Left ventricle myocardium inferior (tissue), 1 donor: Measurements from ENCODE around the gene MICAL3. TPM values are rescaled to one million over a fixed set of nuclear protein-coding genes. Genes with fewer than 3 reads are reported as not detected.
"Not testable (repeated sequence)": the region's sequence is repeated elsewhere in the genome, so short reads cannot be mapped to it uniquely, and the experiment has no call there.

Source experiments
- DNase-seq: peaks from one replicate; pipeline ENCODE4 v3.0.0-alpha.2; 2020
- H3K27ac ChIP-seq: fragments of 200-600 bp; replicated peaks from 2 replicates; pipeline ENCODE4 v1.8.0; 2021
- H3K27me3 ChIP-seq: fragments of 200-600 bp; 2 replicates; pipeline ENCODE4 v1.8.0; 2021; ENCODE audit warnings: low read depth
- H3K36me3 ChIP-seq: fragments of 200-600 bp; 2 replicates; pipeline ENCODE4 v1.8.0; 2021
- H3K4me1 ChIP-seq: fragments of 200-600 bp; 2 replicates; pipeline ENCODE4 v1.8.0; 2021
- H3K4me3 ChIP-seq: fragments of 200-600 bp; 2 replicates; pipeline ENCODE4 v1.8.0; 2021; ENCODE audit warnings: mild to moderate bottlenecking, moderate library complexity
- H3K9me3 ChIP-seq: fragments of 200-600 bp; replicated peaks from 2 replicates; pipeline ENCODE4 v1.8.0; 2021
- intact Hi-C: fragments of 100-400 bp; cut with micrococcal nuclease; formaldehyde crosslinking; loops from one replicate; pipeline ENCODE4 v1.11.0; 2022
- total RNA-seq: library from RNA; stranded (reverse); fragmentation: NEBNext Ultra II Directional; extraction: Animal tissue kit (Norgen Biotek cat#: 25700); gene quantifications from one replicate; pipeline ENCODE4 v1.2.1, GENCODE V29; 2021
- TF ChIP-seq, protein P1 (sequence below): fragments of 200-600 bp; IDR thresholded peaks from 2 replicates; pipeline ENCODE4 v1.8.0; 2021; ENCODE audit warnings: antibody characterized with exemption, mild to moderate bottlenecking, borderline replicate concordance
- donor health status: DM: no; HTN: yes; CAD: no; lungs with severe emphysema.

Gene MICAL3
- total RNA-seq, 1 donor from 2014 or later, result 92.5 TPM

- H3K36me3 ChIP-seq, result no peaks in the 10 kb centered on the region
- peaks cover 22% of the 10 kb centered on the region for H3K4me1 ChIP-seq
- H3K9me3 ChIP-seq, result no peaks in the 10 kb centered on the region
- TF ChIP-seq, protein P1, sequence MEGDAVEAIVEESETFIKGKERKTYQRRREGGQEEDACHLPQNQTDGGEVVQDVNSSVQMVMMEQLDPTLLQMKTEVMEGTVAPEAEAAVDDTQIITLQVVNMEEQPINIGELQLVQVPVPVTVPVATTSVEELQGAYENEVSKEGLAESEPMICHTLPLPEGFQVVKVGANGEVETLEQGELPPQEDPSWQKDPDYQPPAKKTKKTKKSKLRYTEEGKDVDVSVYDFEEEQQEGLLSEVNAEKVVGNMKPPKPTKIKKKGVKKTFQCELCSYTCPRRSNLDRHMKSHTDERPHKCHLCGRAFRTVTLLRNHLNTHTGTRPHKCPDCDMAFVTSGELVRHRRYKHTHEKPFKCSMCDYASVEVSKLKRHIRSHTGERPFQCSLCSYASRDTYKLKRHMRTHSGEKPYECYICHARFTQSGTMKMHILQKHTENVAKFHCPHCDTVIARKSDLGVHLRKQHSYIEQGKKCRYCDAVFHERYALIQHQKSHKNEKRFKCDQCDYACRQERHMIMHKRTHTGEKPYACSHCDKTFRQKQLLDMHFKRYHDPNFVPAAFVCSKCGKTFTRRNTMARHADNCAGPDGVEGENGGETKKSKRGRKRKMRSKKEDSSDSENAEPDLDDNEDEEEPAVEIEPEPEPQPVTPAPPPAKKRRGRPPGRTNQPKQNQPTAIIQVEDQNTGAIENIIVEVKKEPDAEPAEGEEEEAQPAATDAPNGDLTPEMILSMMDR, result no peak
- no peak overlapping the region for H3K4me3 ChIP-seq
- DNase-seq, result no peak
- intact Hi-C loops, result no loop called here
- no peak overlapping the region for H3K27ac ChIP-seq
- H3K27me3 ChIP-seq, result no peaks in the 10 kb centered on the region
Measured at GRCh38 chr22:17769716-17770082, 254.7 kb downstream of the MICAL3 start.

DNA sequence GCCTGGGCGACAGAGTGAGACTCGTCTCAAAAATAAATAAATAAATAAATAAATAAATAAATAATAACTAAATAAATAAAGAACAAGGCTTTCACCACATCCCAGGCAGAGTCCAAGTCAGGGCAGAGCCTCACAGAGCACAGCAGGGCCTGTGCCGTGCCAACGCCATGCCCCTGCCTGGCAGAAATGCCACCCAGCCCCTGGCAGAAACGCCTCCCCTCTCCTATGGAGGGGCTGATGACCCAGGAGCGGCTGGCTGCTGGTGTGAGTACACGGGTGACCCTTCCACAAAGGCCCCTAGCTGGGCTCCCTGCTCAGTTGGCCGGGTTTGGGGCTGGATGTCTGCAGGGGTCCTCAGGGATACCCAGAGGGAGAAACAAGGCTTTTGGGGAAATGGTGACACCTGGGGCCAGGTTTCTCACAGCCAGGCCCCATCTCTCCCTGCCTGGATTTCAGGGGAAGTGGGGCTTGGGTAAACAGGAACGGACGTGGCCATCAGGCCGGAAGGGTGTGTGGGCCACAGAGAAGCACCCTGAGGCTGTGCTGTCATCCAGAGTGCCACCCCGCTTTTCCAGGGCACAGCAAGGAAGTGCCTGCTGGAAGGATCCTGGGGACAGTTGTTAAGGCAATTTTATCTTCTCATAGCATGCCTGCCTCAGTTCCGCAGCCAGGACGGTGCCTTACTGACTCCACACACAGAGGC, 255.2 kb downstream of the MICAL3 start:
- Histone ChIP-seq H3K4me3 (no peak overlapping the region), H3K9me3 (no peaks in the 10 kb centered on the region), H3K27ac (no peak overlapping the region), H3K4me1 (peaks cover 22% of the 10 kb centered on the region), H3K36me3 (no peaks in the 10 kb centered on the region), H3K27me3 (no peaks in the 10 kb centered on the region)
- TF ChIP-seq, protein P1, result no peak
- intact Hi-C loops, result no loop called here
- no peak for DNase-seq

GRCh38 chr22:17767233-17768065, 256.9 kb downstream of the MICAL3 start:
- Histone ChIP-seq H3K27me3 (no peaks in the 10 kb centered on the region), H3K27ac (no peak overlapping the region), H3K4me3 (no peak overlapping the region), H3K9me3 (no peaks in the 10 kb centered on the region), H3K4me1 (peaks cover 9% of the 10 kb centered on the region), H3K36me3 (no peaks in the 10 kb centered on the region)
- intact Hi-C loops, result no loop called here
- TF ChIP-seq, protein P1, result no peak
- no peak for DNase-seq

GRCh38 chr22:17764852-17765251, 259.5 kb downstream of the MICAL3 start:
- H3K4me1 ChIP-seq, H3K9me3 ChIP-seq, H3K36me3 ChIP-seq, intact Hi-C loops, DNase-seq, H3K4me3 ChIP-seq, H3K27me3 ChIP-seq, H3K27ac ChIP-seq: not testable (repeated sequence)

DNA sequence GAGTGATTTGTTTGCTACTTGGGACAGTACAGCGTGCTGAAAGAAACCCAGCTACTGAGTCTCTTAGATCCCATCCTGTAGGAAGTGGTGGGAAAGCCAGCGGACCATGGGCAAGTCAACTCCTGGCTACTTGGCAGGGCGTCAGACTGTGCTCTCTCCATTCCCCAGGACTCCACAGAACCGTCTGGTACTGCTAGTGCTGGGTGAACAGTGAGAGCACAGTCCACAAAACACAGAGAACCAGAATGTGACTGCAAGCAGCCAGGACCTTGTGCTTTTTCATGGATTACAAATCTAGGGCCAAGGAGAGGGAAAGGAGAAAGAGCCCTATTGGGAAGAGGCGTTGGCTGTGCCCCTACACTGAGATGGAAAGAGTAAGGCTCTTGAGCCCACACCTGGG, 260.3 kb downstream of the MICAL3 start:
- H3K4me1 ChIP-seq, result peaks cover 5% of the 10 kb centered on the region
- no peak overlapping the region for H3K27ac ChIP-seq
- H3K9me3 ChIP-seq, result no peaks in the 10 kb centered on the region
- intact Hi-C loops, result no loop called here
- H3K27me3 ChIP-seq, result no peaks in the 10 kb centered on the region
- no peak overlapping the region for H3K4me3 ChIP-seq
- TF ChIP-seq, protein P1, result no peak
- no peaks in the 10 kb centered on the region for H3K36me3 ChIP-seq
- DNase-seq, result no peak

DNA sequence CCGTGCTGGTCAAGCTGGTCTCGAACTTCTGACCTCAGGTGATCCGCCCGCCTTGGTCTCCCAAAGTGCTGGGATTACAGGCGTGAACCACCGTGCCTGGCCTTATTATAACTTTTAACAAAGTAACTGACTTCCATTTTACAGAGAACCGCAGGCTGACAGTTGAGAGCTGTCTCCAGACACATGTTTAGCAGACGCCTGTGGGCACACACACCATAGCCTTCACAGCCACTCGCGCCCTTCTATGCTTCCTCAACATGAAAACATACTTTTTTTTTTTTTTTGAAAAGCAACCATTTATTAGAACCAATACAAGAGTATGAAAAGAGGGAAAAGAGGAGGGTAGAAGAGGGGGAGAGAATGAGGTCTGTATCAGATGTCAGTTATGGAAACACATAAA, 260.9 kb downstream of the MICAL3 start:
- H3K27me3 ChIP-seq, intact Hi-C loops, DNase-seq, H3K4me3 ChIP-seq, H3K36me3 ChIP-seq, H3K27ac ChIP-seq, H3K9me3 ChIP-seq, H3K4me1 ChIP-seq: not testable (repeated sequence)
